OCI-LY7 (cell line): Measurements from ENCODE around the gene FAM174C. TPM values are rescaled to one million over a fixed set of nuclear protein-coding genes. Genes with fewer than 3 reads are reported as not detected.

Source experiments
- BruUV-seq: library from RNA; stranded (reverse); fragments of 400-500 nt; replicated peaks from 2 replicates; lab custom pipeline; 2021; lab: Mats Ljungman, UMichigan
- CTCF ChIA-PET: fragments of 300-600 bp; sonication (Branson Sonifier 250); formaldehyde crosslinking; loops from one replicate; lab custom pipeline; 2022; ENCODE audit warnings: antibody characterized with exemption; ENCODE audit not compliant: unreplicated experiment; lab: Charles Lee
- POLR2A ChIA-PET: fragments of 300-600 bp; sonication (Branson Sonifier 250); formaldehyde crosslinking; loops from one replicate; lab custom pipeline; 2022; ENCODE audit warnings: antibody characterized with exemption; lab: Charles Lee
- DNase-seq: peaks from one replicate; pipeline ENCODE4 v3.0.0-alpha.2; 2015; ENCODE audit warnings: low spot score
- H2AFZ ChIP-seq: fragments of 200-600 bp; sonication (generic), shearing (Covaris generic); 2 replicates; pipeline ENCODE4 v1.6.1; 2014; ENCODE audit warnings: mild to moderate bottlenecking, antibody characterized with exemption, low read length, moderate library complexity
- H3K27ac ChIP-seq: fragments of 200-600 bp; sonication (generic); 2 replicates; pipeline ENCODE4 v1.5.1; 2014; ENCODE audit warnings: mixed run types, low read depth, mild to moderate bottlenecking, moderate library complexity, low read length, inconsistent platforms; ENCODE audit not compliant: poor library complexity, severe bottlenecking
- H3K36me3 ChIP-seq: fragments of 200-600 bp; sonication (generic); 2 replicates; pipeline ENCODE4 v1.6.1; 2014; ENCODE audit warnings: mild to moderate bottlenecking, antibody characterized with exemption, low read length, moderate library complexity, mixed read lengths; ENCODE audit not compliant: insufficient read depth
- H3K4me1 ChIP-seq: fragments of 200-600 bp; sonication (generic); 2 replicates; pipeline ENCODE4 v1.5.1; 2014; ENCODE audit warnings: mild to moderate bottlenecking, low read length; ENCODE audit not compliant: insufficient read depth, poor library complexity, severe bottlenecking
- H3K4me2 ChIP-seq: fragments of 200-600 bp; sonication (generic); 2 replicates; pipeline ENCODE4 v1.6.1; 2014; ENCODE audit warnings: mild to moderate bottlenecking, low read length
- H3K4me3 ChIP-seq: fragments of 200-600 bp; sonication (generic); 2 replicates; pipeline ENCODE4 v1.5.1; 2014; ENCODE audit warnings: mild to moderate bottlenecking, low read depth, low read length; ENCODE audit not compliant: poor library complexity, severe bottlenecking
- H3K79me2 ChIP-seq: fragments of 200-600 bp; sonication (generic); 2 replicates; pipeline ENCODE4 v1.6.1; 2016; ENCODE audit warnings: low read depth, mild to moderate bottlenecking, low read length, moderate library complexity, mixed read lengths; ENCODE audit not compliant: insufficient read depth
- H3K9me2 ChIP-seq: fragments of 200-600 bp; sonication (generic); 2 replicates; pipeline ENCODE4 v1.6.1; 2016; ENCODE audit warnings: mild to moderate bottlenecking, low read length, mixed read lengths; ENCODE audit not compliant: insufficient read depth
- H3K9me3 ChIP-seq: fragments of 200-600 bp; sonication (generic); 2 replicates; pipeline ENCODE4 v1.6.1; 2014; ENCODE audit warnings: mild to moderate bottlenecking, mixed run types, low read length, mixed read lengths
- H4K20me1 ChIP-seq: fragments of 200-600 bp; sonication (generic); 2 replicates; pipeline ENCODE4 v1.6.1; 2014; ENCODE audit warnings: mild to moderate bottlenecking, antibody characterized with exemption, low read length, moderate library complexity, mixed read lengths; ENCODE audit not compliant: insufficient read depth
- EZH2phosphoT487 ChIP-seq: fragments of 200-600 bp; sonication (generic); IDR thresholded peaks from 2 replicates; pipeline ENCODE4 v1.6.1; 2018; ENCODE audit warnings: low read depth, borderline replicate concordance, mild to moderate bottlenecking, mixed run types, antibody characterized with exemption, low read length, moderate library complexity, mixed read lengths
- intact Hi-C: fragments of 100-400 bp; cut with micrococcal nuclease; formaldehyde crosslinking; loops from one replicate; pipeline ENCODE4 v1.10.0; 2022; ENCODE audit not compliant: unreplicated experiment
- total RNA-seq, 2 experiments: library from RNA; depleted of rRNA in 1 of 2; stranded (reverse); fragments of >200 nt in 1 of 2; shearing (Covaris generic) in 1 of 2; gene quantifications; 2 replicates each; pipeline ENCODE4 v1.2.3, GENCODE V29; 2014 to 2022
- TF ChIP-seq, protein P1 (sequence below): fragments of 200-600 bp; sonication (generic); conservative IDR thresholded peaks from 2 replicates; pipeline ENCODE4 v1.5.1; 2014; ENCODE audit warnings: mild to moderate bottlenecking, antibody characterized with exemption, low read length, moderate library complexity, mixed read lengths

FAM174C gene
- total RNA-seq, 2 experiments from 2014 or later, result 53.2 to 81.5 TPM

DNA sequence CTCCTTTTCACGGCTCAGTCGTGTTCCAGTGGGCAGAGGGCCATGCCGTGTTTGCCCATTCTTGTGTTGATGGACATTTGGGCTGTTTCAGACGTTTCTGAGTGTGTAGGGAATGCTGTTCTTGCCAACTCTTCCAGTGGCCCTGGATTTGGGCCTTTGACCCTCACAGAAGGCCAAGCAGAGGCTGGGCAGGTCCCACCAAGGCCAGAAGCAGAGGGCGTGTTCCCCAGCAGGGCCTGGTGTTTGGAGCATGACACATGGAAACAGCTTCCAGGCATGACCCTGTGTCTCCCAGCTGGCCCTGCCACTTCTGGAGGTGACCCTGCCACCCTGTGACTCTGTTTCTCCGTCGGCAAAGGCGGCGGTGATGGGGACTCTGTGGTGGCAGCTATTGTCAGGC, 46.2 kb downstream of the FAM174C start:
- CTCF ChIA-PET, result no interaction called here
- H3K9me3 ChIP-seq, result no peaks in the 10 kb centered on the region
- H3K36me3 ChIP-seq, result no peaks in the 10 kb centered on the region
- no peaks in the 10 kb centered on the region for H3K9me2 ChIP-seq
- no peaks in the 10 kb centered on the region for H3K79me2 ChIP-seq
- H3K4me1 ChIP-seq, result no peaks in the 10 kb centered on the region
- no peak overlapping the region for H3K27ac ChIP-seq
- BruUV-seq, result no TSS peak
- no peak overlapping the region for H3K4me3 ChIP-seq
- TF ChIP-seq, protein P1, sequence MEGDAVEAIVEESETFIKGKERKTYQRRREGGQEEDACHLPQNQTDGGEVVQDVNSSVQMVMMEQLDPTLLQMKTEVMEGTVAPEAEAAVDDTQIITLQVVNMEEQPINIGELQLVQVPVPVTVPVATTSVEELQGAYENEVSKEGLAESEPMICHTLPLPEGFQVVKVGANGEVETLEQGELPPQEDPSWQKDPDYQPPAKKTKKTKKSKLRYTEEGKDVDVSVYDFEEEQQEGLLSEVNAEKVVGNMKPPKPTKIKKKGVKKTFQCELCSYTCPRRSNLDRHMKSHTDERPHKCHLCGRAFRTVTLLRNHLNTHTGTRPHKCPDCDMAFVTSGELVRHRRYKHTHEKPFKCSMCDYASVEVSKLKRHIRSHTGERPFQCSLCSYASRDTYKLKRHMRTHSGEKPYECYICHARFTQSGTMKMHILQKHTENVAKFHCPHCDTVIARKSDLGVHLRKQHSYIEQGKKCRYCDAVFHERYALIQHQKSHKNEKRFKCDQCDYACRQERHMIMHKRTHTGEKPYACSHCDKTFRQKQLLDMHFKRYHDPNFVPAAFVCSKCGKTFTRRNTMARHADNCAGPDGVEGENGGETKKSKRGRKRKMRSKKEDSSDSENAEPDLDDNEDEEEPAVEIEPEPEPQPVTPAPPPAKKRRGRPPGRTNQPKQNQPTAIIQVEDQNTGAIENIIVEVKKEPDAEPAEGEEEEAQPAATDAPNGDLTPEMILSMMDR, result no peak
- TF ChIP-seq EZH2phosphoT487, result no peak
- no peak overlapping the region for H3K4me2 ChIP-seq
- H2AFZ ChIP-seq, result no peak overlapping the region
- DNase-seq, result no peak
- no peaks in the 10 kb centered on the region; the same call in 1 of the 2 replicates for H4K20me1 ChIP-seq
- POLR2A ChIA-PET, result no interaction called here
- intact Hi-C loops, result no loop called here

DNA sequence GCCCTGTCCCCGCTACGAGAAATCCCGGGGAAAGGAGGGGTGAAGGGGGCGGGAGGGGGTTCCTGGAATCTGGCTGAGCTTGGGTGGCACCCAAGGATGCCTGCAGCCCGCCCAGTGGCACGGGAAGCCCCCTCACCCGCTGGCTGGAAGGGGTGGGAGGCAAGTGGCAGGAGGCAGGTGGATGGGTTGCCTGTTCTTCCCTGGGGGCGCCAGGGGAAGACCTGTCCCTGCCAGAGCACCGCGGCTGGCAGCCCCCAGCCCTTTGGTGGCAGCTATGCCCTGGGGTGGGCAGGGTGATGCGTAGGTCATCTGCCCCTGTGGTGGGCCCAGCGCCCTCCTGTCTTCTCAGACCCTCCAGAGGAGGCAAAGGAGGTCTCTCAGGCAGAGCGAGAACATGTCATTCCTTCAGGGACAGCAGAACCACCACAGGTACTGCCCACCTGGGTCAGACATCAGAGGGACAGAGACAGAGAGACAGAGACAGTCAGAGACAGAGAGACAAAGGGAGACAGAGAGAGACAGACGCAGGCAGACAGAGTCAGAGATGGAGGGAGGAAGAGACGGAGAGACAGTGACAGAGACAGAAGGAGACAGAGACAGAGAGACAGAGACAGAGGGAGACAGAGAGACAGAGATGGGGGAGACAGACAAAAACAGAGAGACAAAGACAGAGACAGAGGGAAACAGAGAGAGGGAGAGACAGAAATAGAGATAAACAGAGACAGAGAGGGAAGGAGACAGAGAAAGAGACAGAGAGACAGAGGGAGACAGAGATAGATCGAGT, 47.1 kb downstream of the FAM174C start:
- Histone ChIP-seq H3K27ac (no peak overlapping the region), H3K9me3 (no peaks in the 10 kb centered on the region), H3K36me3 (no peaks in the 10 kb centered on the region), H3K4me1 (peaks cover 5% of the 10 kb centered on the region), H3K4me2 (no peak overlapping the region), H2AFZ (no peak overlapping the region), H3K4me3 (no peak overlapping the region), H4K20me1 (no peaks in the 10 kb centered on the region; the same call in 1 of the 2 replicates), H3K79me2 (no peaks in the 10 kb centered on the region), H3K9me2 (no peaks in the 10 kb centered on the region)
- POLR2A ChIA-PET, result no interaction called here
- CTCF ChIA-PET, result no interaction called here
- intact Hi-C loops, result no loop called here
- TF ChIP-seq, protein P1, result no peak
- TF ChIP-seq EZH2phosphoT487, result no peak
- no peak for DNase-seq
- no TSS peak for BruUV-seq

- BruUV-seq, result no TSS peak
- TF ChIP-seq EZH2phosphoT487, result no peak
- TF ChIP-seq, protein P1, result no peak
- Histone ChIP-seq H4K20me1 (no peaks in the 10 kb centered on the region; the same call in 1 of the 2 replicates), H3K36me3 (no peaks in the 10 kb centered on the region), H3K79me2 (no peaks in the 10 kb centered on the region), H3K4me1 (peaks cover 7% of the 10 kb centered on the region), H3K4me2 (no peak overlapping the region), H3K4me3 (no peak overlapping the region), H3K9me2 (no peaks in the 10 kb centered on the region), H3K9me3 (no peaks in the 10 kb centered on the region), H3K27ac (no peak overlapping the region), H2AFZ (no peak overlapping the region)
- ChIA-PET POLR2A (no interaction called here), CTCF (no interaction called here)
- DNase-seq, result no peak
- intact Hi-C loops, result no loop called here
Measured at GRCh38 chr19:1324249-1324805, 49.0 kb downstream of the FAM174C start.
